Testis (tissue), 3 donors: ENCODE data around the gene OPCML. TPM values are rescaled to one million over a fixed set of nuclear protein-coding genes. Genes with fewer than 3 reads are reported as not detected.

ENCODE experiments used
- DNase-seq: peaks from one replicate; pipeline ENCODE4 v3.0.0-alpha.2; 2019
- H3K27ac ChIP-seq, 2 donors: fragments of 200-600 bp; sonication (generic); one replicate each; pipeline ENCODE4 v1.5.1; 2019
- H3K27me3 ChIP-seq: fragments of 200-600 bp; sonication (generic); one replicate; pipeline ENCODE4 v1.5.1; 2019
- H3K36me3 ChIP-seq: fragments of 200-600 bp; sonication (generic); one replicate; pipeline ENCODE4 v1.5.1; 2017; ENCODE audit warnings: low read depth; ENCODE audit errors: missing control alignments
- H3K4me1 ChIP-seq: fragments of 200-600 bp; sonication (generic); one replicate; pipeline ENCODE4 v1.5.1; 2019
- H3K4me3 ChIP-seq, 2 donors: fragments of 200-600 bp; sonication (generic); one replicate each; pipeline ENCODE4 v1.5.1; 2017 to 2019
- H3K9me3 ChIP-seq: fragments of 200-600 bp; sonication (generic); one replicate; pipeline ENCODE4 v1.5.1; 2017
- POLR2A ChIP-seq: fragments of 450-650 bp; IDR thresholded peaks from one replicate; pipeline ENCODE4 v1.6.1; 2017; ENCODE audit warnings: antibody characterized with exemption, mild to moderate bottlenecking, moderate library complexity
- WGBS, 2 donors: methylation state at CpG; one replicate each; pipeline ENCODE4 v1.1.5; 2018; 5-methylcytosine and 5-hydroxymethylcytosine counted together
- intact Hi-C: fragments of 100-400 bp; cut with DNase I; formaldehyde crosslinking; loops from one replicate; pipeline ENCODE4 v1.15.1; 2023; ENCODE audit warnings: low total_unique reads
- polyA plus RNA-seq: library from polyadenylated mRNA; stranded (reverse); fragments of 350-450 nt; fragmentation: Illumina TruSeq; extraction: RNeasy Lipid Tissue Mini Kit (QIAGEN cat#74804); gene quantifications from one replicate; pipeline ENCODE4 v1.2.3, GENCODE V29; 2014; ENCODE audit warnings: low read depth, low replicate concordance; ENCODE audit not compliant: insufficient read depth
- total RNA-seq, 2 donors: library from RNA; depleted of rRNA; stranded (reverse); fragments of >200 nt; gene quantifications; one replicate each; pipeline ENCODE4 v1.2.3, GENCODE V29; 2016
- TF ChIP-seq, protein P1 (sequence below), 3 experiments: fragments of 450-650 bp in 2 of 3; fragments of 200-600 bp in 1 of 3; sonication (generic) in 1 of 3; IDR thresholded peaks; one replicate each; pipeline ENCODE4 v1.5.1; 2016 to 2019; ENCODE audit warnings: antibody characterized with exemption in 3 of 3, mild to moderate bottlenecking in 2 of 3, moderate library complexity in 1 of 3

The OPCML gene
- total and polyA plus RNA-seq, 3 donors from 2014 or later, result 0.16 to 2.7 (median 0.62) TPM

GRCh38 chr11:133215596-133216230 lies 316.6 kb downstream of the OPCML start:
- Histone ChIP-seq H3K27me3 (no peaks in the 10 kb centered on the region), H3K4me3 (no peak overlapping the region), H3K4me1 (no peaks in the 10 kb centered on the region), H3K27ac (no peak overlapping the region), H3K9me3 (no peaks in the 10 kb centered on the region), H3K36me3 (no peaks in the 10 kb centered on the region)
- TF ChIP-seq, protein P1, sequence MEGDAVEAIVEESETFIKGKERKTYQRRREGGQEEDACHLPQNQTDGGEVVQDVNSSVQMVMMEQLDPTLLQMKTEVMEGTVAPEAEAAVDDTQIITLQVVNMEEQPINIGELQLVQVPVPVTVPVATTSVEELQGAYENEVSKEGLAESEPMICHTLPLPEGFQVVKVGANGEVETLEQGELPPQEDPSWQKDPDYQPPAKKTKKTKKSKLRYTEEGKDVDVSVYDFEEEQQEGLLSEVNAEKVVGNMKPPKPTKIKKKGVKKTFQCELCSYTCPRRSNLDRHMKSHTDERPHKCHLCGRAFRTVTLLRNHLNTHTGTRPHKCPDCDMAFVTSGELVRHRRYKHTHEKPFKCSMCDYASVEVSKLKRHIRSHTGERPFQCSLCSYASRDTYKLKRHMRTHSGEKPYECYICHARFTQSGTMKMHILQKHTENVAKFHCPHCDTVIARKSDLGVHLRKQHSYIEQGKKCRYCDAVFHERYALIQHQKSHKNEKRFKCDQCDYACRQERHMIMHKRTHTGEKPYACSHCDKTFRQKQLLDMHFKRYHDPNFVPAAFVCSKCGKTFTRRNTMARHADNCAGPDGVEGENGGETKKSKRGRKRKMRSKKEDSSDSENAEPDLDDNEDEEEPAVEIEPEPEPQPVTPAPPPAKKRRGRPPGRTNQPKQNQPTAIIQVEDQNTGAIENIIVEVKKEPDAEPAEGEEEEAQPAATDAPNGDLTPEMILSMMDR (IDR thresholded peaks at IDR 0.05), result no peak
- TF ChIP-seq POLR2A, result no peak
- WGBS, 2 donors, result 65 to 73% methylated on average over 10 of the region's 10 CpGs
- intact Hi-C loops, result no loop called here
- no peak for DNase-seq

GRCh38 chr11:133214646-133215045 lies 317.7 kb downstream of the OPCML start:
- 60 to 66% methylated on average over 4 of the region's 4 CpGs for WGBS, 2 donors
- intact Hi-C loops, result no loop called here
- Histone ChIP-seq H3K36me3 (no peaks in the 10 kb centered on the region), H3K9me3 (no peaks in the 10 kb centered on the region), H3K4me1 (no peaks in the 10 kb centered on the region), H3K4me3 (no peak overlapping the region), H3K27ac (no peak overlapping the region), H3K27me3 (no peaks in the 10 kb centered on the region)
- TF ChIP-seq, protein P1 (IDR thresholded peaks at IDR 0.05), result no peak
- TF ChIP-seq POLR2A, result no peak
- DNase-seq, result no peak

DNA sequence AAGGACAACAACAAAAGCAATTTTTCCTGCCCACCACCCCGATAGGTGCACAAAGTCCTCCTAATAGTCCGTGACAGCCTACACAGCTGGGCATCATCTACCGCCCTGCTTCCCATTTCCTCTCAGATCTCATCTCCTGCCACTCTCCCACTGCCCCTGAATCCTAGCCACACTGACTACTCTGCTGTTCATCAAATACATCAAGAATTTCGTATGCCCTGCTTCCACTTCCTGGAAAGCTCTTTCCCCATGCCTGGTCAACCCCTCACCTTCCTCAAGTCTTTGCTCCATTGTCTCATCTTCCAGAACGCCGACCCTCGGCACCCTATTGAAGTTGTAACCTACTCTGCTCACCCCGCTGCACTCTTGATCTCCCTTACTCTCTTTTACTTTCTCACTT lies 320.1 kb downstream of the OPCML start:
- H3K36me3 ChIP-seq, result no peaks in the 10 kb centered on the region
- H3K4me1 ChIP-seq, result no peaks in the 10 kb centered on the region
- no peak overlapping the region for H3K27ac ChIP-seq
- WGBS, 2 donors, result 86 to 87% methylated on average over 8 of the region's 8 CpGs
- no peaks in the 10 kb centered on the region for H3K27me3 ChIP-seq
- no peak for DNase-seq
- intact Hi-C loops, result no loop called here
- H3K4me3 ChIP-seq, result no peak overlapping the region
- no peak for TF ChIP-seq POLR2A
- TF ChIP-seq, protein P1 (IDR thresholded peaks at IDR 0.05), result no peak
- no peaks in the 10 kb centered on the region for H3K9me3 ChIP-seq

DNA sequence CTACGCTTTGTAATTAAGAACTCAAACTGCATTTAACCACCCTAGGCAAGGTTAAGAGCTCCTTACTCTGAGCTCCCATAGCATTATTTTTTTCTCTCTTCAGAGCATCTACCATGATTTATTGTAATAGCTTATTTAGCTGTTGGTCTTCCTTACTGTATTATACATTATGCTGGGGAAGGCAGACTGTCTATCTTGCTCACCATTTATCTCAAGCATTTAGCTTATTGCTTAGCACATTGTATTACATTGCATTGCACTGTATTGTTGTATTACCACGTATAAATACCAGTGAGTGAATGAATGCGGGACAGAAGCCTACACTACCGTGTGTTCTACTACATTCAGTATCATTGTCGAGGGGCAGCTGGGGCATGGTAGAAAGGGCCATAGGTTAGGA lies 324.3 kb downstream of the OPCML start:
- Histone ChIP-seq H3K27me3 (no peaks in the 10 kb centered on the region), H3K4me3 (no peak overlapping the region), H3K27ac (no peak overlapping the region), H3K4me1 (no peaks in the 10 kb centered on the region), H3K36me3 (no peaks in the 10 kb centered on the region), H3K9me3 (no peaks in the 10 kb centered on the region)
- intact Hi-C loops, result no loop called here
- TF ChIP-seq POLR2A, result no peak
- TF ChIP-seq, protein P1 (IDR thresholded peaks at IDR 0.05), result no peak
- no peak for DNase-seq
- 67 to 82% methylated on average over 5 of the region's 5 CpGs for WGBS, 2 donors
